ENCODE data around the gene ANO7.

ANO7 gene

DNA sequence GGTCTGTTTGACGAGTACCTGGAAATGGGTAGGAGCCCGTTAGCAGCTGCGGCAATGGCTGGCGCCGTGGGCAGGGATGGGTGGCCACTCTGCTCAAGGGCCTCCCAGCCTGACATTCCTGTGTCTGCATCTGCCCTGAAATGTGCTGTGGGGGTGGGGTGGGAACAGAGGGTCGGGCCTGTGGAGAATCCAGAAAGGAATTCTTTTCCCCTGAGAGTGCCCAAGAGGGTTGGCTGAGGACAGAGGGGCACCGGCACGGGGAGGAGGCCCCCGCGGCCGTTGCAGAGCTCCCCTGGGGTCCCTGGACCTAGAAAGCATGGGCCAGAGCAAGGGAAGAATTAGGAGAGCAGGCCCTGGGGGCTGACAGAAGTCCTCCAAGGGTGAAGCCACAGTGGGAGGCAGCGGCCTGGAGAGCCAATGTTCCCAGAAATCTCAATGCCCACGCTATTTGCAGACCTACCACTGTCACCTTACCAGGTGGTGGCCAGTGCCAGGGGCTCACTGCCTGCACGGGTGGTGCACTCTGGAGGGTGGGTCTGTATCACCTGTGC is 27.8 kb downstream of the ANO7 start:
- TF ChIP-seq GATA1 (IDR thresholded peaks at IDR 0.05; ENCODE audit: low read depth, low read length) = no peak
- no peak for TF ChIP-seq POLR2A (IDR thresholded peaks at IDR 0.05; ENCODE audit: low read length)
- DNase-seq = no peak

DNA sequence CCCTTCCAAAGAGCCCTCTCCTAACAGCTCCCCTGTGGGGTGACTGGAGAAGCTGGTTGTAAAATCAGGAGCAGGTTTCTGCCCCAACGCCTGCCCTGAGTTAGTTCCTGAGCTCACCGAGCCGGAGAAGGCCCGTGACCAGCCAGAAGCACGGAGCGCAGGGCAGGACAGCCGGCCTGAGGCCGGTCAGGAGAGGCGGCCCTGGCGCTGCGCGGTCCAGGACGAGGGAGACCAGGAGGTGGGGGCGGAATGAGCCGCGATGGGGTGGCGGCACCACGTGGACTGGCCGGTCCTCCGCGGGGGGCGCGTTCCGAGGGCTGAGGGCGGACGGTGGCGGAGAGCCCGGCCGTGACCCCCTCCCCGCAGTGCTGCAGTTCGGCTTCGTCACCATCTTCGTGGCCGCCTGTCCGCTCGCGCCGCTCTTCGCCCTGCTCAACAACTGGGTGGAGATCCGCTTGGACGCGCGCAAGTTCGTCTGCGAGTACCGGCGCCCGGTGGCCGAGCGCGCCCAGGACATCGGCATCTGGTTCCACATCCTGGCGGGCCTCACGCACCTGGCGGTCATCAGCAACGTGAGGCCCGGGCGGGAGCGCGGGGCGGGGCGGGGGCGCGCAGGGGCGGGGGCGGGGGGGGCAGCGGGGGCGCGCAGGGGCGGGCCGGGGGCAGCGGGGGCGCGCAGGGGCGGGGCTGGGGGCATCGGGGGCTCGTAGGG is 29.0 kb downstream of the ANO7 start:
- TF ChIP-seq POLR2A (IDR thresholded peaks at IDR 0.05; ENCODE audit: low read length) (no peak), GATA1 (IDR thresholded peaks at IDR 0.05; ENCODE audit: low read depth, low read length) (no peak)
- peak; percentile 65 to 73 for DNase-seq

DNA sequence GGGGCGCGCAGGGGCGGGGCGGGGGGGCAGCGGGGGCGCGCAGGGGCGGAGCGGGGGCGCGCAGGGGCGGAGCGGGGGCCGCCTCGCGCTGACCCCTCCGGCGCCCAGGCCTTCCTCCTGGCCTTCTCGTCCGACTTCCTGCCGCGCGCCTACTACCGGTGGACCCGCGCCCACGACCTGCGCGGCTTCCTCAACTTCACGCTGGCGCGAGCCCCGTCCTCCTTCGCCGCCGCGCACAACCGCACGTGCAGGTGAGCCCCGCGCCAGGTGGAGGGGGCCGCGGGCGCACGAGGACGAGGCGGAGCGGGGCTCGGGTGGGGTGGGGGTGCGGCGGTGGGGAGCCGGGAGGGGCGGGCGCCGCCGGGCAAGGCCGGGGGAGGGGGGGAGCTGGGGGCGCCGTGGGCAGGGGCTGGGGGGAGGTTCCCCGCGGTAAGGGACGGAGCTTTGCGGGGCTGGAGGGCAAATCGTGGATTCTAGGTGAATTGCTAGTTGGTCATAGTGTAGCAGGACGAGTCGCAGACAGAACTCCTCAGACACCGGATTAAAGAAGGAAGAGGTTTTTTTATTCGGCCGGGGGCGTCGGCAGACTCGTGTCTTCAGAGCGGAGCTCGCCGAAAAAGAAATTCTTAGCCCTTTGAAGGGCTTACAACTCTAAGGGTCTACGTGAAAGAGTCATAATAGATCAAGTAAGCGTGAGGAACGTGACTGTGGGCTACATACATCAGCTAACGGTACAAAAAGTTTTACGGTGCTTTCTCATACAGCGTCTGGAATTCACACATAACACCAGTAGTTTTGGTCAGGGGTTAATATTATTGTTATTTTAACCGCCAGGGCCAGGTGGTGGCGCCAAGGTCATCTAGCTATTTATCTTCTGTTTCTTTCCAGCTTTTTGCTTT is 29.9 kb downstream of the ANO7 start:
- TF ChIP-seq GATA1 (IDR thresholded peaks at IDR 0.05; ENCODE audit: low read depth, low read length) (no peak), POLR2A (IDR thresholded peaks at IDR 0.05; ENCODE audit: low read length) (no peak)
- peak; percentile 51 to 55 for DNase-seq

DNA sequence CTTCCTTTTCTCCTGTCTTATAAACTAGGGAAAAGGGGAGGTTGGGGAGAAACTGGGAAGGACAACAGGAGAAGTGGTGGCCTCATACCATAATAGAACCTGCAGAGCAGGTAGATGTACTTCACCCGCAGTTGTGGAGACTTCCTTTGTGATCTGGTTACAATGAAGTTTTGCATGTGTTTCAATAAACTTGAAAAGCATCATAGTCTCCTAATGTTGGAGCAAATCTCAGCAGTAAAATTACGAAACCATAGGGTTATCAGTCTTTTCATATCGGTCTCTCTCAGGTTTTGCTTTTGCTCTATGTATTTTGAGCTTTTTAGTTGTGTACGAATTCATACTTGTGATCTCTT is 30.5 kb downstream of the ANO7 start:
- TF ChIP-seq GATA1 (IDR thresholded peaks at IDR 0.05; ENCODE audit: low read depth, low read length) (no peak), POLR2A (IDR thresholded peaks at IDR 0.05; ENCODE audit: low read length) (no peak)
- DNase-seq = no peak

DNA sequence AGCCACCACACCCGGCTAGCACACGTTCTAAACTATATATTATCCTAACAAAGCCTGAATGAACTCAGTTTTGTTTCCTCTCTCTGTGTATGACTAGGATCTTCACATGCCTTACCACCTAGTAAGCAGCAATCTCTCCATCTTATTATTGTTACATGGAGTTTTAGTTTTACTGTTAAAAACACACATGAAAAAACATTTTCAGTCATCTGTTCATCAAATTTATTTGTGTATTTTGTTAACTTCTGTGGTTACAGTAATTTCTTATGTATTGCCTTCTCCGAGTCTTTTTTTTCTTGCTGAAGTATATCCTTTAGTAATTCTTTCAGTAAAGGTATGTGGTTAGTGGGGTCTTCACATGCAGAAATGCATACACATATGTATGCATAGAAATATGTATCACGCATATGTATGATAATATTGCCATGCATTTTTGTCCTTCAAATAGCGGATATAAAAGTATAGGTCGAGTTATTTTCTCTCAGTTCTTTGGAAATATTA is 31.4 kb downstream of the ANO7 start:
- DNase-seq = no peak
- no peak for TF ChIP-seq POLR2A (IDR thresholded peaks at IDR 0.05; ENCODE audit: low read length)
- TF ChIP-seq GATA1 (IDR thresholded peaks at IDR 0.05; ENCODE audit: low read depth, low read length) = no peak

DNA sequence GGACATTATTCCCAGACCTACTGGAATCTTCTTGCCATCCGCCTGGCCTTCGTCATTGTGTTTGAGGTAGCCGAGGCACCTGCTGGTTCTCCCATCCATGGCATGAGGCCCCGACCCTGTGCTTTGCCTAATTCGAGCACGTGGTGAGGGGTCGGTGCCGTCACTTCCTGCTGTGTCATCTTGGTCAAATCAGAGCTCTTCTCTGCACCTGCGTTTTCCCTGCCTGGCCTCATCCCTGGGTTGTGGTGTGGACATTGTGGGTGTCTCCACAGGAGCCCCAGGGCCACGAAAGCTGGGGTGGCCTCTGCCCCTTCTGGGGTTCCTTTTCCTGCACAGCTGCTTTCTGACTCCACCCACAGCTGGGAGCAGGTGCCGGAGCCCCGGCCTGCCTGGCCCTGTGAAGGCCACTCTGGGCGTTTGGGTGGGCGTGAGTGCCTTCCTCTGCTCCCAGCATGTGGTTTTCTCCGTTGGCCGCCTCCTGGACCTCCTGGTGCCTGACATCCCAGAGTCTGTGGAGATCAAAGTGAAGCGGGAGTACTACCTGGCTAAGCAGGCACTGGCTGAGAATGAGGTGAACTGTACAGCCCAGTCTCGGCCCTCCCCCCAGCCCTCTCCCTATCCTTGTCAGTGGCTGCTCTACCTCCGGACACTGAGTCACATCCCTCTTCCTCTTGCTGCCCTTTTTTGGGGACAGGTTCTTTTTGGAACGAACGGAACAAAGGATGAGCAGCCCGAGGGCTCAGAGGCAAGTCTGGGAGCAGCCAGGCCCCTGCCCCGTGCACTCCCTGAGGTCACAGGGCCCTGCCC is 34.9 kb downstream of the ANO7 start:
- no peak for DNase-seq
- no peak for TF ChIP-seq POLR2A (IDR thresholded peaks at IDR 0.05; ENCODE audit: low read length)
- TF ChIP-seq GATA1 (IDR thresholded peaks at IDR 0.05; ENCODE audit: low read depth, low read length) = no peak

DNA sequence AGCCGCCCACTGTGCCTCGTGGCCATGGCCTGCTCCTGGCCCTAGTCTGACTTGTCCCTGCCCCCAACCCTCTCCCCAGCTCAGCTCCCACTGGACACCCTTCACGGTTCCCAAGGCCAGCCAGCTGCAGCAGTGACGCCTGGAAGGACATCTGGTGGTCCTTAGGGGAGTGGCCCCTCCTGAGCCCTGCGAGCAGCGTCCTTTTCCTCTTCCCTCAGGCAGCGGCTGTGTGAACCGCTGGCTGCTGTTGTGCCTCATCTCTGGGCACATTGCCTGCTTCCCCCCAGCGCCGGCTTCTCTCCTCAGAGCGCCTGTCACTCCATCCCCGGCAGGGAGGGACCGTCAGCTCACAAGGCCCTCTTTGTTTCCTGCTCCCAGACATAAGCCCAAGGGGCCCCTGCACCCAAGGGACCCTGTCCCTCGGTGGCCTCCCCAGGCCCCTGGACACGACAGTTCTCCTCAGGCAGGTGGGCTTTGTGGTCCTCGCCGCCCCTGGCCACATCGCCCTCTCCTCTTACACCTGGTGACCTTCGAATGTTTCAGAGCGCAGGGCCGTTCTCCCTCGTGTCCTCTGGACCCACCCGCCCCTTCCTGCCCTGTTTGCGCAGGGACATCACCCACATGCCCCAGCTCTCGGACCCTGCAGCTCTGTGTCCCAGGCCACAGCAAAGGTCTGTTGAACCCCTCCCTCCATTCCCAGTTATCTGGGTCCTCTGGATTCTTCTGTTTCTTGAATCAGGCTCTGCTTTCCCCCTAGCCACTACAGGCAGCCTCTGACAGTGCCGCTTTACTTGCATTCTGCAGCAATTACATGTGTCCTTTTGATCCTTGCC is 35.8 kb downstream of the ANO7 start:
- no peak for TF ChIP-seq POLR2A (IDR thresholded peaks at IDR 0.05; ENCODE audit: low read length)
- TF ChIP-seq GATA1 (IDR thresholded peaks at IDR 0.05; ENCODE audit: low read depth, low read length) = no peak
- DNase-seq = no peak

DNA sequence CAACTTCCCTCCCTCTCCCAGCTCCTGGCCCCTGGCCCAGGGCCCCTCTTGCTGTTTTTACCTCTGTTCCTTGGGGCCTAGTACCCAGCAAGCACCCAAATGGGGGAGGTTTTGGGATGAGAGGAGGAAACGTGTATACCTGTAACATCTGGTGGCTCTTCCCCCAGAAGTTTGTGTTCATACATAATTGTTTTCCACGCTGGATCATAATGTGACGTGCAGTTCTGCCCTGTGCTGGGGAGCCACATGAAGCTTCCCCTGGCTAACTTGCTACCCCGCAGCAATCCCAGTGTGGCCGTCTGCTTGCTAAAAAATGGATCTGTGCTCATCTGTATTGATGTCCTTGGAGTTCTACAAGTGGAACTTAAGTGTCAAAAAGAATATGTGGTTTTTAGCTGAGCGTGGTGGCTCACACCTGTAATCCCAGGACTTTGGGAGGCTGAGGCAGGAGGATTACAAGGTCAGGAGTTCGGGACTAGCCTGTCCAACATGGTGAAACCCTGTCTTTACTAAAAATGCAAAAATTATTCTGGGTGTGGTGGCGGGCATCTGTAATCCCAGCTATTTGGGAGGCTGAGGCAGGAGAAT is 36.5 kb downstream of the ANO7 start:
- TF ChIP-seq POLR2A (IDR thresholded peaks at IDR 0.05; ENCODE audit: low read length) = no peak
- TF ChIP-seq GATA1 (IDR thresholded peaks at IDR 0.05; ENCODE audit: low read depth, low read length) = no peak
- no peak for DNase-seq

DNA sequence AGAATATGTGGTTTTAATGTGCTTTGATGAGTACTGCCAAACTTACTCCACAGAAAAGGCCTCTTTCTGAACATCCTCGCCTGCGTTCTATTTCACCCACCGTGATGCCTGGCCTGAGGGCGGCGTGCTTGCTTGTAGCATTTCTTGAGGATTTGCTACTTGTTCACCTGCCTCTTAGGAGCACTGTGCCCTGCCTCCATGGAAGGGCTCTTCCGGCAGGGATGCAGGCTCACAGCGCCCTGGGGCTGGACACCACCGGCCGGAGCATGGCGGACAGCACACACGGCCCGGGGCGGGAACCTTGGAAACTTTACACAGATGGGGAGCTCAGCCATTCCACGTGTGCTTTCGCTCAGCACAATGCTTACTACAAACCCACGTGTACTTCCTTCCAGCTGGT is 37.1 kb downstream of the ANO7 start:
- no peak for DNase-seq

DNA sequence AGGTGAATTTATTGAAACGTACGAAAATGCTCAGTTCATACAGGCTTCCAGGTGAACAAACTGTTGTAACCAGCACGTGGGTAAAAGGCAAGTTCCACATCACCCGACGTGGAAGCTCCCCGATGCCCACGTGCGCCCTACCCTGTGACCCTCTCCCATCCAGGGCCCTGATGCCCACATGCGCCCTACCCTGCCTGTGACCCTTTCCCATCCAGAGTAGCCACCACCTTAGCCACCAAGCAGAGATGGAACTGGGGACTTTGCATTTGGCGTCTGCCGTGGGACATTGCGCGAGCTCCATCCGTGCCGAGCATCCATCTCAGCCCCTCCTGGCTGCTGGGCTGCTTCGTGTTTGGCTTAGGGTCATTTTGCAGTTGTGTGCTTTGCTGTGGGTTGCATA is 37.5 kb downstream of the ANO7 start:
- no peak for TF ChIP-seq POLR2A (IDR thresholded peaks at IDR 0.05; ENCODE audit: low read length)
- TF ChIP-seq GATA1 (IDR thresholded peaks at IDR 0.05; ENCODE audit: low read depth, low read length) = no peak
- DNase-seq = no peak

More for the DNA sequence above, 37.1 kb downstream of the ANO7 start:
- TF ChIP-seq GATA1 (IDR thresholded peaks at IDR 0.05; ENCODE audit: low read depth, low read length) = no peak
- no peak for TF ChIP-seq POLR2A (IDR thresholded peaks at IDR 0.05; ENCODE audit: low read length)

DNA sequence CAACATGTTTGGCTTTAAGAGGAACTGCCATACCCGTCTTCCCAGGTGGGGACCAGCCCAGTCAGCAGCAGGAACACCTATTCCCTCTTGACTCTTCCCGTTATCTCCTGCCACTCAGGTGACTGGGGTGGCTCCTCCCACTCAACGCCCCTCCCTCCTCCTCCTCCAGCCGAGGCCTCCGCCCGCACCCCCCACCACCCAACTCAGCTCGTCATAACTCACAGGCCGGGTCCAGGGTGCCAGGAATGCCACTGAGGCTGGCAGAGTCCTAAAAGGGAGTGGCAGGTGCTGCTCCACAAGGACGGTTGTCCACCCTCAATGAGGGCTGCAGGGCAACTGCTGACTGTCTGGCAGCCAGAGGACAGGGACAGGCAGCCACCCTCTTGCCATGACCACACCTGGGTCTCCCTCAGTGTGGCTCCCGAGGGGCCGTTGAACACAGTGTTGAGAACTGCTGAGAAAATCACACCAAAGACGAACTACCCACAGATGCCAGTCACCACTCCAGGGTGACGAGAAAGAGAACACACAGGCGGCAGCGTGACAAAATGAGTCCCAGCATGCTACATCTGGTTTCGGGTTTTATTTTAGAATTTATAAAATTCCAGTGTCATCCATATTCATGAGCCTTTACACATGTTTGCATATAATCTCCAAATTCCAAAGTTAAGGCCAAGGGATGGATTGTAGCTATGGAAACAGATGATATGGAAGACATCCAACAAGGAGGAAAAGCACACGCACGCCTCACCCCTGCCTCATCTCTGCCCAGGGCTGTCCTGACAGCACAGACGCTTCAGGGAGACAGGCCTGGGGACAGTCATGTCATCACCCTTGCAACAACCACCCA is 38.5 kb downstream of the ANO7 start:
- TF ChIP-seq GATA1 (IDR thresholded peaks at IDR 0.05; ENCODE audit: low read depth, low read length) (no peak), POLR2A (IDR thresholded peaks at IDR 0.05; ENCODE audit: low read length) (no peak)
- no peak for DNase-seq

DNA sequence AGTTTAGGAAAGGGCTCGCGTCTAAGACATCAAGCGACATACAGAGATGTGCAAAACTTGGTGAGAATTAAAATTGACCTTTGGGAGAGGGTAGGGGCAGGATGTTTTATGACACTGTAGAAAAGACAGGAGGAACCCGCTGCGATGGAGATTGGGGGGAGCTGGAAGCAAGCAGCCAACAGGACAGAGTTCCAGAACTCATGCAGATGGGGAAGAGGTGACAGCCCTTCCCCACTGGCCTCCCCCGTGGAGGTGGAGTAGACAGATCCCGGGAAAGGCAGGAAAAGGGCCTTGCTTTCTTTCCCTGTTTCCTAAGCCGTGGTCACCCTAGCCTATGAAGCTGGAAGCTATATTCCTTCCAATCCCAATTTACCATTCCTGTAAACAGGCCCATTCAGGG is 39.1 kb downstream of the ANO7 start:
- TF ChIP-seq GATA1 (IDR thresholded peaks at IDR 0.05; ENCODE audit: low read depth, low read length) = no peak
- no peak for TF ChIP-seq POLR2A (IDR thresholded peaks at IDR 0.05; ENCODE audit: low read length)
- DNase-seq = no peak
